HepG2 (cell line): ENCODE data around the gene BCAN. TPM values are rescaled to one million over a fixed set of nuclear protein-coding genes. Genes with fewer than 3 reads are reported as not detected.

Experiments
- ATAC-seq: fragments of 200-7000 bp; cut with Tn5 transposase; 3 replicates; pipeline ENCODE4 v1.9.1; 2020; ENCODE audit warnings: mild to moderate bottlenecking, moderate library complexity
- BruUV-seq: library from RNA; stranded (reverse); fragments of 400-500 nt; replicated peaks from 2 replicates; lab custom pipeline; 2021; lab: Mats Ljungman, UMichigan
- CTCF ChIA-PET: fragments of 300-600 bp; formaldehyde crosslinking; extraction: SDS; loops from one replicate; lab custom pipeline; 2021; ENCODE audit warnings: low total read pairs, inconsistent platforms, low intra/inter-chr PET ratio; lab: Yijun Ruan, JAX
- POLR2A ChIA-PET: fragments of 350-600 bp; sonication (Branson Sonifier 250); formaldehyde crosslinking; loops from one replicate; lab custom pipeline; 2020; ENCODE audit warnings: antibody characterized with exemption, inconsistent platforms; lab: Yijun Ruan, JAX
- DNase-seq: peaks from one replicate; pipeline ENCODE4 v3.0.0-alpha.2; 2015; ENCODE audit warnings: low spot score
- FAIRE-seq: peaks from 3 replicates; lab custom pipeline; 2011; peaks lifted over from hg19 to GRCh38; lab: Jason Lieb, UNC
- H2AFZ ChIP-seq: one replicate; pipeline ENCODE4 v1.6.1; 2011; ENCODE audit warnings: low read length, inconsistent platforms
- H3K27ac ChIP-seq: fragments of 300-600 bp; 3 replicates; pipeline ENCODE4 v1.8.0; 2011; ENCODE audit warnings: mixed run types, mild to moderate bottlenecking, mixed read lengths, low read length, inconsistent platforms; ENCODE audit not compliant: insufficient read depth; ENCODE audit errors: extremely low read length
- H3K27me3 ChIP-seq, 2 experiments: fragments of 200-600 bp in 1 of 2; 2 replicates in 1 of 2; 3 replicates in 1 of 2; pipeline versions ENCODE4 v1.6.0 to v1.8.0; 2011; ENCODE audit warnings: low read length in 2 of 2, mild to moderate bottlenecking in 2 of 2, moderate library complexity in 2 of 2, inconsistent platforms in 1 of 2; ENCODE audit not compliant: insufficient read depth in 2 of 2, control insufficient read depth in 1 of 2
- H3K36me3 ChIP-seq, 2 experiments: fragments of 200-600 bp in 1 of 2; replicated peaks in 1 of 2; 2 replicates in 1 of 2; 3 replicates in 1 of 2; pipeline versions ENCODE4 v1.5.1 to v1.8.0; 2011; ENCODE audit warnings: low read length in 2 of 2, inconsistent platforms in 1 of 2; ENCODE audit not compliant: insufficient read depth in 2 of 2, control insufficient read depth in 1 of 2
- H3K4me1 ChIP-seq: 2 replicates; pipeline ENCODE4 v1.5.1; 2012; ENCODE audit warnings: low read length, inconsistent platforms; ENCODE audit not compliant: insufficient read depth
- H3K4me2 ChIP-seq: 2 replicates; pipeline ENCODE4 v1.6.0; 2011; ENCODE audit warnings: low read depth, low read length, inconsistent platforms
- H3K4me3 ChIP-seq, 3 experiments: fragments of 200-600 bp in 1 of 3; sonication (generic), shearing (Covaris generic) in 1 of 3; replicated peaks in 1 of 3; 2 replicates each; pipeline ENCODE4 v1.5.1; 2011 to 2016; ENCODE audit warnings: low read length in 3 of 3, inconsistent platforms in 2 of 3, low read depth in 2 of 3, mild to moderate bottlenecking in 2 of 3, control low read depth in 1 of 3, mixed read lengths in 1 of 3; ENCODE audit not compliant: insufficient read depth in 1 of 3
- H3K79me2 ChIP-seq: one replicate; pipeline ENCODE4 v1.6.1; 2011; ENCODE audit warnings: low read length, inconsistent platforms; ENCODE audit not compliant: insufficient read depth
- H3K9ac ChIP-seq: 2 replicates; pipeline ENCODE4 v1.6.0; 2011; ENCODE audit warnings: mild to moderate bottlenecking, low read depth, low read length, inconsistent platforms; ENCODE audit not compliant: insufficient read depth
- H3K9me3 ChIP-seq: 2 replicates; pipeline ENCODE4 v1.5.1; 2012; ENCODE audit warnings: mild to moderate bottlenecking, low read length
- H4K20me1 ChIP-seq: 2 replicates; pipeline ENCODE4 v1.6.0; 2011; ENCODE audit warnings: inconsistent platforms, mild to moderate bottlenecking, low read length, moderate library complexity; ENCODE audit not compliant: insufficient read depth
- ELF4 ChIP-seq: sonication (generic); formaldehyde crosslinking; IDR thresholded peaks from 2 replicates; pipeline ENCODE4 v1.5.0; 2020; ENCODE audit warnings: missing genetic modification reagents, mild to moderate bottlenecking, moderate library complexity, borderline replicate concordance
- ETV5 ChIP-seq: IDR thresholded peaks from 2 replicates; pipeline ENCODE4 v1.6.1; 2018; ENCODE audit warnings: missing biosample characterization, missing genetic modification reagents, inconsistent platforms, borderline replicate concordance
- GATA4 ChIP-seq: sonication (generic); IDR thresholded peaks from 2 replicates; pipeline ENCODE4 v1.6.1; 2016; ENCODE audit warnings: antibody characterized with exemption, low read depth, borderline replicate concordance
- HES4 ChIP-seq: sonication (generic); formaldehyde crosslinking; IDR thresholded peaks from 2 replicates; pipeline ENCODE4 v1.9.0; 2021; ENCODE audit warnings: mild to moderate bottlenecking, missing genetic modification reagents, borderline replicate concordance
- HOXA7 ChIP-seq: sonication (generic); formaldehyde crosslinking; IDR thresholded peaks from 2 replicates; pipeline ENCODE4 v1.8.1; 2022; ENCODE audit warnings: mild to moderate bottlenecking, missing genetic modification reagents, moderate library complexity
- MAX ChIP-seq: IDR thresholded peaks from 2 replicates; pipeline ENCODE4 v1.6.1; 2012; ENCODE audit warnings: inconsistent platforms
- MLX ChIP-seq: IDR thresholded peaks from 2 replicates; pipeline ENCODE4 v1.6.1; 2016
- MXI1 ChIP-seq: IDR thresholded peaks from 3 replicates; pipeline ENCODE4 v1.6.1; 2012; ENCODE audit warnings: low read depth, low read length, inconsistent platforms, borderline replicate concordance
- PCBP1 ChIP-seq: fragments of 200-400 bp; formaldehyde crosslinking; IDR thresholded peaks from 2 replicates; pipeline ENCODE4 v1.6.1; 2017; ENCODE audit warnings: mild to moderate bottlenecking, low read depth, low read length, borderline replicate concordance
- SIN3A ChIP-seq: IDR thresholded peaks from 2 replicates; pipeline ENCODE4 v1.6.1; 2011; ENCODE audit warnings: low read depth, mild to moderate bottlenecking, control low read depth, low read length, borderline replicate concordance
- SOX5 ChIP-seq: IDR thresholded peaks from 2 replicates; pipeline ENCODE4 v1.6.1; 2016; ENCODE audit warnings: borderline replicate concordance
- TEF ChIP-seq: sonication (generic); formaldehyde crosslinking; IDR thresholded peaks from 2 replicates; pipeline ENCODE4 v1.5.0; 2020; ENCODE audit warnings: missing genetic modification reagents
- YEATS4 ChIP-seq: sonication (generic); formaldehyde crosslinking; IDR thresholded peaks from 2 replicates; pipeline ENCODE4 v1.4.0; 2020; ENCODE audit warnings: missing genetic modification reagents, borderline replicate concordance
- ZNF264 ChIP-seq: sonication (generic); formaldehyde crosslinking; IDR thresholded peaks from 2 replicates; pipeline ENCODE4 v1.4.0; 2020; ENCODE audit warnings: missing genetic modification reagents
- ZNF33B ChIP-seq: sonication (generic); formaldehyde crosslinking; IDR thresholded peaks from 2 replicates; pipeline ENCODE4 v1.5.1; 2020; ENCODE audit warnings: mild to moderate bottlenecking, missing genetic modification reagents
- ZNF543 ChIP-seq: sonication (generic); formaldehyde crosslinking; IDR thresholded peaks from 2 replicates; pipeline ENCODE4 v1.4.0; 2020; ENCODE audit warnings: mild to moderate bottlenecking, missing genetic modification reagents
- ZNF75D ChIP-seq: sonication (generic); formaldehyde crosslinking; IDR thresholded peaks from 2 replicates; pipeline ENCODE4 v1.8.1; 2023; ENCODE audit warnings: missing genetic modification reagents, mild to moderate bottlenecking, borderline replicate concordance
- ZNF879 ChIP-seq: sonication (generic); formaldehyde crosslinking; IDR thresholded peaks from 2 replicates; pipeline ENCODE4 v1.8.1; 2023; ENCODE audit warnings: missing genetic modification reagents
- WGBS: methylation state at CpG from one replicate; pipeline ENCODE4 v1.1.6; 2017; ENCODE audit warnings: low lambda C conversion rate; 5-methylcytosine and 5-hydroxymethylcytosine counted together
- in situ Hi-C: cut with HindIII; loops from 2 replicates; pipeline ENCODE4 v1.10.0; 2017; ENCODE audit warnings: low pct_unique_long_range_greater_than_20kb; ENCODE audit not compliant: extremely low pct_ligation_motif_present
- intact Hi-C: fragments of 100-400 bp; cut with micrococcal nuclease; formaldehyde crosslinking; loops from one replicate; pipeline ENCODE4 v1.10.0; 2022; ENCODE audit not compliant: unreplicated experiment
- polyA plus RNA-seq, 8 experiments: library from polyadenylated mRNA; depleted of rRNA in 3 of 8; stranded (reverse) in 7 of 8; unstranded in 1 of 8; fragments of >200 nt; fragmentation: Illumina TruSeq in 4 of 8; extraction: Trizol in 4 of 8; gene quantifications; 2 replicates each; pipeline versions ENCODE4 v1.2.1 to v1.2.3, GENCODE V29; 2011 to 2016; ENCODE audit warnings: low read depth in 4 of 8, missing spikeins in 1 of 8, mixed read lengths in 1 of 8; ENCODE audit not compliant: insufficient read depth in 1 of 8
- total RNA-seq, 5 experiments: library from RNA; depleted of rRNA; stranded (reverse); fragments of >200 nt; fragmentation: Illumina TruSeq; extraction: Trizol; gene quantifications; 2 replicates each; pipeline ENCODE4 v1.2.3, GENCODE V29; 2016; ENCODE audit warnings: low read depth in 1 of 5
- TF ChIP-seq, protein P1 (sequence below): sonication (generic); formaldehyde crosslinking; IDR thresholded peaks from 2 replicates; pipeline ENCODE4 v1.8.1; 2023; ENCODE audit warnings: mild to moderate bottlenecking, missing genetic modification reagents, borderline replicate concordance

The BCAN gene
- total and polyA plus RNA-seq, 2 of the 13 experiments (the other 11 are each of a cell fraction or from before 2014, with no cell fraction given), result not detected

GRCh38 chr1:156708218-156708661 lies 66.3 kb downstream of the BCAN start:
- ATAC-seq (no peak), DNase-seq (no peak), FAIRE-seq (no peak)
- TF ChIP-seq PCBP1 (no peak), ZNF879 (CRISPR knock-in tag) (no peak), SIN3A (no peak), ZNF75D (CRISPR knock-in tag) (no peak), ZNF264 (CRISPR knock-in tag) (no peak), MXI1 (no peak), GATA4 (no peak), TEF (CRISPR knock-in tag) (no peak), HES4 (CRISPR knock-in tag) (no peak), SOX5 (no peak), ZNF543 (no peak), YEATS4 (CRISPR knock-in tag) (no peak), MLX (CRISPR knock-in tag) (no peak), ETV5 (CRISPR knock-in tag) (no peak), MAX (no peak), HOXA7 (CRISPR knock-in tag) (no peak), ELF4 (CRISPR knock-in tag) (no peak), ZNF33B (no peak)
- TF ChIP-seq, protein P1, sequence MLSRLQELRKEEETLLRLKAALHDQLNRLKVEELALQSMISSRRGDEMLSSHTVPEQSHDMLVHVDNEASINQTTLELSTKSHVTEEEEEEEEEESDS (CRISPR knock-in tag), result no peak
- H3K4me1 ChIP-seq, result peaks cover 32% of the 10 kb centered on the region
- no peak overlapping the region for H3K9ac ChIP-seq
- POLR2A ChIA-PET, result interaction anchor here (1.1 to 3.2 kb wide), 2 partner anchors 19 kb away, joined by 3 to 20 read pairs; partner anchors contain the start of genes ISG20L2 and METTL25B
- no peak overlapping the region for H3K4me3 ChIP-seq
- no peak overlapping the region for H3K4me2 ChIP-seq
- CTCF ChIA-PET, result interaction anchor here (1.6 kb wide), 1 partner anchor 19 kb away, joined by 3 read pairs; no protein-coding TSS in a partner anchor
- H3K9me3 ChIP-seq, result no peaks in the 10 kb centered on the region
- no peaks in the 10 kb centered on the region for H4K20me1 ChIP-seq
- no TSS peak for BruUV-seq
- no peak overlapping the region for H3K27ac ChIP-seq
- intact Hi-C loops (no loop called here), in situ Hi-C loops (no loop called here)
- H3K79me2 ChIP-seq, result no peaks in the 10 kb centered on the region
- WGBS, result 1% methylated on average over 4 of the region's 4 CpGs
- H3K36me3 ChIP-seq, result no peaks in the 10 kb centered on the region
- H3K27me3 ChIP-seq, result peaks cover 8 to 68% of the 10 kb centered on the region in 2 experiments
- H2AFZ ChIP-seq, result no peak overlapping the region
